NCI-H2081 treated with DMSO at 0.1 percent for 48 hours (cell line): ENCODE data around the gene ZNF415.
"Not testable (repeated sequence)": the region's sequence is repeated elsewhere in the genome, so short reads cannot be mapped to it uniquely, and the experiment has no call there.

ENCODE experiments used
- DNase-seq: peaks from one replicate; lab custom pipeline; 2025; lab: John Stamatoyannopoulos, UW

Gene ZNF415

DNA sequence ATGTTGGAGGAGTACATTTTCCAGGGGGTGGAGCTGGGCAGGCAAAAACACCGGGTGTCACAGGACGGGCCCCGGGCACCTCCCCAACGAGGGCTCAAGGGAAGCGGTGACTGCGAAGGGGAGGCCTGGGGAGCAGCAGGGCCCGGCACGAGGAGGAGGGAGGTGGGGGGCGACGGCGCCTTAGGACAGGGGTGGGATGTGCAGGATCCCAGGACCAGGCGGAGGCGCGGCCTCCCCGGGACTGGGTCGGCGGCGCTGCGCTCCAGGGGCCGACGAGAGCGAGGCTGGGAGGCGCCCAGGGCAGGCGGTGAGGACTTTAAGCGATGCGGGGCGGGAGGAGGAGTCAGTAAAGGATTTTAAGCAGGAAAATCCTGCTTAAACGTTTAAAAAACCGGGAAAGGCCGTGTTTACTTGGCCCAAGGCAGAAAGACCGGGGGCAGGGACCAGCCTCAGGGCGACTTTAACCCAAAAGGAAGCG is 29.9 kb downstream of the ZNF415 start:
- DNase-seq = no peak

DNA sequence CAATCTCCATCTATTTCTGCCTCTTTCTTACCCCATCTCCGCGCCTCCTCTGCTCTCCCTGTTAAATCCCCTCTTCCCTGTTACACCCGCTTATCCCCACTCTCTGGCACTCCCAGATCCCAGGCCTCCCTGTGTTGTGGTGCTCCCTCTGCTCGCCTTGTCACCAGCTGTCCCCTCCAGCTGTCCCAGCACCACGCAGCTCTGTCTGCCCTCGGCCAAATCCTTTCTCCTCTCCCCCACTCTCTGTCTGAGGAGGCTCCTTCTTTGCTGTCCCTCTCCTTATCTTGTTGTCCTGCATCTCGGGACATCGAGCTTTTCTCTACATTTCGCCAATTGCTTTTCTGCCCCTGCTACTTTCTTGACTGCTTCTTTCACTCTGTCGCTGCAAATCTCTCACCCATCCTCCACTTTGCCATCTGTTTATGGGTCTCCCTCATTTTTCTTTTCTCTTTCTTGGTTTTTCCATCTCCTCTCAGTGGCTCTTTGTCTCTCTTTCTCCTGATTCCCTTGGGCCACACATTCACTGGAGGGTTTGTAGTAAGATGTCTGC is 30.4 kb downstream of the ZNF415 start:
- DNase-seq = no peak

DNA sequence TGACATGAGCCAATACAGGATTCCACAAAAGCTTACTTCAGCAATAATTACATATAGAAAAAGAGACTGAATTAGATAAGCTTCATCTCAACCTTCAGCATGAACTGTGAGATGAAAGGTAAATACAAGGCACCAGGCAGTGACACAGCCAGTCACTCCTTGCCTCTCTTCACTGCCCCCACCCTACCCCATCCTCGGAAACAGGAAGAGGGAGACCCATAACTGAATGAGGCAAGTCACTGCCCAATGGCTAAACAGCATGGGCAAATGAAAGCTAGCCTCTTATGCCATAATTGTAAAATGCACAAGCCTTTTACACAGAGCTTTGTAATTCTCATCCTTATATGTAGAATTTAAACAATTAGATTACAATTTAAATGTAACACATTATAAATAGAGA is 31.2 kb downstream of the ZNF415 start:
- no peak for DNase-seq

DNA sequence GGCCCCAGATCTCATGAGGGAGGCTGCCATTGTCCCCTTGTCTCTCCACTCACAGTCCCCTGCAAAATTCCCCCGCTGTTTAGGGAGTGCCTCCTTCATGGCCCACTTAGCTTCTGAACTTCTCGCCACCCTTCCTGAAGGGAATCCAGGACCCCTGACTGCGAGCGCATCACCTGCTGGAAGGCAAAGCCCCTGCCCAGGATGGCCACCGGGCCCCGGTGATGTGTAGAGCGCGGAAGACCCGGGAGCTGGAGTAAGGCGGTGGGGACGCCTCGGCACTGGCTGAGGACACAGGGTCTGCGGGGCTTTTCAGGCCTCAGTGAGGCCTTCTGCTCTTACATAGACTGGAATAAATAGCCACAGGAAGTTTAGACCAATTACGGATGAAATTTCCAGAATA is 34.1 kb downstream of the ZNF415 start:
- DNase-seq = not testable (repeated sequence)

DNA sequence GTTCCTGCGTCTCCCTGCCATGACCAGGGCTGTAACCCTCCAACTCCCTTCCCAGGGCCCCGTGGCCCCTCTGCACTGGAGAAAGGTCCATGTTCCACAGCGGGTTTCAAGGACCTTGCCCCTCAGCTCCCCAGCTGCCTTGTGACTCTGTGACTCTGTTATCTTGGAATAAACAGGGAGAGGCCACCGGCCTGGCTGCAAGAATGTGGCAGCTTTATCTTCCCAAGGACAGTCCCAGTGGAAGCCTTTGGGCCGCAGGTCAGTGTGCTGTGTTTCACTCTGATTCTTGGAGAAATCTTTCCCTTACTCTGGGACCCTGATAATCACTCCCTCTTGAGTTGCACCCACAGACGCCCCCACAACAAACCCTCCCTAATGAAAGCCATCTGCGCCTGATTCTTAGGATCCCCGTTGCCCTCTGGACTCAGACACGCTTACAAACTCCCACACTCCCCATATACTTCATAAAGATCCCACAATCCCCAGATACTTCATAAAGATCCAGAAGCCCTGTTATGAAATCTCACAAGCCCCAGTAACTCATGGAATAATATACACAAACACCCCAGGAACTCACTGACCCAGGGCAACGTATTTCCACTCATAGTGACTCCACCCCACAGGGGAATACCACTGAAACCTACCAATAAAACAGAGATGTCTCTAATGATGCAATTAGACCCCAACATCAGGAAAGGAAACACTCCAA is 35.6 kb downstream of the ZNF415 start:
- not testable (repeated sequence) for DNase-seq

DNA sequence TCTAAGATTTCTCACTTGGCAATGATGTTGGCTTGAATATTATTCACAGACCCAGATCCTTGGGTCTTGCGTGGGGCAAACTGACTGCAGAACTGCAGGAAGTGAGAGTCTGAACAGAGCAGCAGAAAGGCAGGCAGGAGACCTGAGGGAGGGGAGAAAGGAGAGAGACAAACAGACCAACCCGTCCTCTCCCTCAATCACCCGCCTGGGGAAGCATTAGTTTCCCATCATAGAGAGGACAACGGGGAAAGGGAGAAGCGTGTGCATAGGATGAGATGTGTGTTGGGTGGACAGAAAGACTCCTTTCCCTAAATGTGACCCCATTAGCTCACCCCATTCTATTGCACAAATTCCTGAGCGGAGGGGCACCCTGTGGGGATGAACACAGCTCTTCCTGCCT is 36.1 kb downstream of the ZNF415 start:
- DNase-seq = not testable (repeated sequence)

DNA sequence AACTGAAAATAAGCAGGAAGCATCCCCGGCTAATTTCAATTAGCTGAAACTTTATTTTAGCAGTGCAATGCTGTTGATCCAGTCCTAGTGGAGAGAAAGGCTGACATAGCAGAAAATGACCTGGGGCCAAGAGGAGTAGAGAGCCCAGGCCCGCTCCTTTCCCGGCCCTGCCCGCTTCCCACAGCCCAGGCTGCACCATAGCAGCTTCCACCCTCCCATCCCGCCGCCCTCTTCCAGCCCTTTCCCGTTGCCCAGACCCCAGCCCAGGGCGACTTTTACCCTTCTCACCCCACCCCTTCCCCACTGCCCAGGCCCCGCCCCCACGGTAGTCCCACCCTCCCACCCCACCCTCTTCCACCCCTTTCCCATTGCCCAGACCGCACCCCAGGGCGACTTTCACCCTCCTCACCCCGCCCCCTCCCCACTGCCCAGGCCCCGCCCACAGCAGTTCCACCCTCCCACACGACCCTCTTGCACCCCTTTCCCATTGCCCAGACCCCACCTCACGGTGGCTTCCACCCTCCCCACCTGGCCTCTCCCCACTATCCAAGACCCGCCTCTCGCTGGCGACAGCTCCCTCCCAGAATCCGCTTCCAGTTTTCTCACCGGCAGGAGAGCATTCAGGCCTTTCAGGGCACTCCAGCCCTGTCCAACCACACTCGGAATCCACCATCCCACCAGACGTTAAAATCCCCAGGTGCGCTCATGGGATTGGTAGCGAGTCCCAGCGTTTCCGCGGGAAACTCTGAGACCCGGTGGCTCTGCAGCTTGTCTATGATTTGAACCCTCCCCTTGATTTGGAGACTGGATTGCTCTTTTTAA is 37.7 kb downstream of the ZNF415 start:
- no peak for DNase-seq

DNA sequence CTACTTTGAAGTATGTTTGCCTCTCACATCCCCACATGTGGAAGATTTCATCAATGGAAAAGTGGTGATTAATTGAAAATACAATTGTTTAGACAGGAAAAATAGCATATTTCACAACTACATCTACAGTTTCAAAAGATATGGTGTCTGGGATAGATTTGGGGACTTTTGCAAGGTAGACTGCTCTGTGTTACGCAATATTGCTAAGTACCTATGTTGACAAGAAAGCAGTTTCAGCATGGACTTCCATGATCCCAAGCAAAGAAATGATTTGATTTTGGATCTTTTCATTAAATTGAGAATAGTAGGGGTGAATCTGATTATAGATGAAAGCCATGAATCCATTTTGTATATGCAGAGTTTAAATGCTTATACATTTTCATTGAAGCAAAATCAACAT is 40.0 kb downstream of the ZNF415 start:
- DNase-seq = no peak

DNA sequence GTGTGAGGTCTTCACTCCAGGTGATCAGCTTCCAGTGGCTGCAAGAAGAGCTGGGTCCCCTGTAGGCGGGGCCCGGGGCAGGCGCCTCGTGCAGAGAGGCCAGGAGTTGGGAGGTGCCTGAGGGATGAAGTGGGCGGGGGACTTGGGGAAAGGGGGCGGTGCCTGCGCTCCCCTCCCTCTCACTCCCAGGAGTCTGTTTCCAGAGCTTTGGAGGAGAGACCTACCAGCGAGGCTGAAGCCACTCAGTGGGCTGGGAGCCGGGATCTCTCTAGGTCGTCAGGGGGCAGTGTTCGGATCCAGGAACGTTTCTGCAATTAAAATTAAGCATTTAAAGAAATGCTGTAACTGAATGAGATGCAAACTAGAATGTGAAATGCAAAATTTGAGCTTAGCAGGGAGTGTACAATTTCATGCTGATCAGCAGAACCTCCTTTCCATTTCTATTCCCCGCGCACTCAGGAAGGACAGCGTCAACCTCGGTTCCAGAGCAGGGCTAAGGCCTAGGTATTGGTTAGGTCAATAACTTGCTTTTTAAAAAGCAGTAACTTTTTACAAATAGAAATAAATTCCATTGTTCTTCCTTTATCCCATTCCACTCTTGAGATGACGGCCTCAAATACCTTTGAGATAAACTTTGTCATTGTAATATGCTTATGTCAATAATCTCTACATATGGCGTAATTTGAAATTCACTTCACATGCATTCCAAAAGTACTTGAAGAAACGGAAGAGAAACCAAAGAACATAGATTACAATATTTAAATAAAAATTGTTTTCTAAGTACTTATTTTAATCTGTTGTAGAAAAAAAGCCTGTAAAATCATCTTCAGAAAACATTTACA is 41.1 kb downstream of the ZNF415 start:
- DNase-seq = no peak

DNA sequence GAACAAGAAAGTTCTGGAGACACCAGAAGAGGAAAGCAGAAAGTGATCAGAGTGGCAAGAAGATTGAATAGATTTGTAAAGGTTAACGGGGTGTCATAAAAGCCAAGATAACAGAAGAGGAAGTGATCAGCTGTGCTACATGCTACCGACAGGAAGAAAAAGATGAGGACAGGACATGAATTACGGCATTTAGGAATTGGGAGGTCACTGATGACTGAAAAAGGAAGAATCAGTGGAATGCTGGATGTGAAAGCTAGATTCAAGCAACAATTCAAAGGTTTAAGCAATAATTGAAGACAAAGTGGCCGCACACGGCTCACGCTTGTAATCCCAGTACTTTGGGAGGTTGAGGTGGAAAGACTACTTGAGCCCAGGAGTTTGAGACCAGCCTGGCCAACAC is 44.6 kb downstream of the ZNF415 start:
- no peak for DNase-seq

DNA sequence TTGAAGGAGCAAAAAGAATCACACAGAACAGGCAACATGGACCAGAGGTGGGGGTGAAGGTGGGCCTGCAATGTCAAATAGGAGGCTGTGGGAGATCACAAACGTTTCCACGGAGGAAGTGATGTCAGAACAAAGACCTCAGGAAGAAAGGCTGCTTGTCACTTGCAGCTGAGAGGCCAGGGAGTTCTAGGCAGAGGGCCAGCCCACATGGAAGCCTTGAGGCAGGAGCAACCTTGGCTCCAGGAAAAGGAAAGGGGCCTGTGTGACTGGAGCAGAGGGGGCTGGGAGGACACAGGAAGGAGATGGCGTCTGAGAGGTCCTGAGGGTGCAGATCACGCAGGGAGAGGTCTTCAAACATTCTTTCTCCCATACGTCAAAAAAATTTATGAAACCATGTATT is 45.8 kb downstream of the ZNF415 start:
- DNase-seq = no peak

DNA sequence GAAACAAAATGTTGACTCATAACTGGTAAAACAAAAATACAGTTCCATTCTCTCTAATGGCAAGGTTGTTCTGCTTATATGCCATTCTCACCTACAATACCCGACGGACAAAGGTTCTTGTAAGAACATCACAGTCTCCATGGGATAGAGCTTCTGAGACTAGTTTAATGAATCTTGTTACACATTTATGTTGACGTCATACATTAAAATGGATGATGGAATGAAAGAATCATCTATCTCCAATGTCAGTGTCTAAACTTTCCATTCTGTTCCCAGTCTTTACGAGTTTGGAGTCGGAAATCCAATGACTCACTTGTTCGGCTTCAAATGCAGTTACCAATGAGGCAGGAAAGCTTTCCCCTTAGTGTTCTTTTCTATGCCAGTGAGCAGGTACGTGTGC is 47.2 kb downstream of the ZNF415 start:
- DNase-seq = no peak

DNA sequence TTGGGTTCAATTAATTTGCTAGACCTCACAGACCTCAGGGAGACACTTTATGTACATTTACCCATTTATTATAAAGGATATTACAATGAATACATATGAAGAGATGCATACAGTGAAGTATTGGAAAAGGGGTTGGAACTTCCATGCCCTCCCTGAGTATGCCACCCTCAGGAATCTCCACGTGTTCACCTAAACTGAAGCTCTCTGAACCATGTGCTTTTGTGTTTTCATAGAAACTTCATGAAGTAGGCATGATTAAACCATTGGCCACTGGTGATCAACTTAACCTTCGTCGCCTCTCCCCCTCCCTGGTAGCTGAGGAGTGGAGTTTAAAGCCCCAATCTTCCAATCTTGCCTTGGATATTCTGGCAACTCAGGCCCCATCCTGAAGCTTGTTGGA is 49.8 kb downstream of the ZNF415 start:
- no peak for DNase-seq

DNA sequence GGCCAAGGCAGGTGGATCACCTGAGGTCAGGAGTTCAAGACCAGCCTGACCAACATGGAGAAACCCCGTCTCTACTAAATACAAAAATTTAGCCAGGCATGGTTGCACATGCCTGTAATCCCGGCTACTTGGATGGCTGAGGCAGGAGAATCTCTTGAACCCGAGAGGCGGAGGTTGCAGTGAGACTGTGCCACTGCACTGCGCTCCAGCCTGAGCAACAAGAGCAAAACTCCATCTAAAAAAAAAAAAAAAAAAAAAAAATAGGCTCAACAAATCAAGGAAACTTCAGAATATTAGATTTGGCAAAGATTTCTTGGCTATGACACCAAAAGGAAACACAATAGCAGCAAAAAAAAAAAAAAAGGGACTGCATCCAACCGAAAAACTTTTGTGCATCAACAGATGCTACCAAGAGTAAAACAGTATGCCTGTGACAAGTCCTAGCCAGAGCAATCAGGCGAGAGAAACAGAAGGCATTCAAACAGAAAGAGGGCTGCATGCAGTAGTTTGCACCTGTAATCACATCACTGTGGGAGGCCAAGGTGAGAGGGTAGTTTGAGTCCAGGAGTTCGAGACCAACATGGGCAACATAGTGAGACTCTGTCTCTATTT is 53.3 kb downstream of the ZNF415 start:
- DNase-seq = no peak

DNA sequence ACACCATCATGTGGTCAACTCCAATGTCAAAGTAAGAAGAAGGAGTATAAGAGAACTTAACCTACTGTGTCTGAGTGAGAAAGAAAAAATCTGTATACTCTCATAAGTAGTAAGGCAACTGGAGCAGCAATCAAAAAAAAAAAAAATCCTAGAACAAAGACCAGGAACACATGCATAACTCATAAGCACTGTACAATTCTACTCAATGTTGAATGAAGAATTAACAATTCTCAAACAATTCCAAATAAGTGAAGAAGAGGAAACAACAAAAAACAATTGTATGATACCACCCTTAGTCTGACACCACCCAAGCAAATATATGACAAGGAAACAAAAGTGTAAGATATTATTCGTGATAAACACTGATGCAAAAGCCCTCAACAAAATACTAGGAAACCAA is 54.0 kb downstream of the ZNF415 start:
- no peak for DNase-seq

DNA sequence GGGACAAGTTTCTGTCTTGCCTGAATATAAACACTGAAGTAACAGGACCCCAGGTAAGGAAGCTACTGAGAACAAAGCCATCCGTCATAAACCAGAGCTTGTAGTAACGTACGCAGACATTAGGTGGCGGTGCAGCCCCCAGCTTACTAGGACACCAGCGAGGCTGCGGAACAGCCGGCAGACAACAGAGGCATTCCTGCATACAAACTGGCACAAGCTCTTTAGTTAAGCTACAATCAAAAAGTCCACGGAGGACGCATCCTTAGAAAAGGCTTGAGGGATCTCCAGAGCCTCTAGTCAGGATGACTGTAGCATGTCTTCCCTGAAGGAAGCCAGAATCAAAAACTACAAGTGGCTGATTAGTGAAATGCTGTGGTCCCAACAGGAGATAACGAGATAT is 55.7 kb downstream of the ZNF415 start:
- no peak for DNase-seq

DNA sequence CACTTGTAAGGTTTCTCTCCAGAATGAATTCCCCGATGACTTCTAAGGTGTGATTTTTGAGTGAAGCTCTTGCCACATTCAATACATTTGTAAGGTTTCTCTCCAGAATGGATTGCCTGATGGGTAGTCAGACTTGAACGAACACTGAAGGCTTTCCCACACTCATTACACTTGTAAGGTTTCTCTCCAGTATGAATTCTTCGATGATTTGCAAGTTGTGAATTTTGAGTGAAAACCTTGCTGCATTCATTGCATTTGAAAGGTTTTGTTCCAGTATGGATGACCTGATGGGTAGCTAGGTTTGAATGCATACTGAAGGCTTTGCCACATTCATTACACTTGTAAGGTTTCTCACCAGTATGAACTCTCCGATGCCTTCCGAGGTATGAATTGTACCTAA is 63.9 kb downstream of the ZNF415 start:
- DNase-seq = no peak

DNA sequence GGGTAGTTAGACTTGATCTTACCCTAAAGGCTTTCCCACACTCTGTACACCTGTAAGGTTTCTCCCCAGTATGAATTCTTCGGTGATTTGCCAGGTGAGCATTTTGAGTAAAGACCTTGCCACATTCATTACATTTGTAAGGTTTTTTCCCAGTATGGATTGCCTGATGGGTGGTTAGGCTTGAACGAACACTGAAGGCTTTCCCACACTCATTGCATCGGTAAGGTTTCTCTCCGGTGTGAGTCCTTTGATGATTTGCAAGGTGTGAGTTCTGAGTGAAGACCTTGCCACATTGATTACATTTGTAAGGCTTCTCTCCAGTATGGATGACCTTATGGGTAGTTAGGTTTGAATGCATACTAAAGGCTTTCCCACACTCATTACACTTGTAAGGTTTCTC is 64.5 kb downstream of the ZNF415 start:
- no peak for DNase-seq

DNA sequence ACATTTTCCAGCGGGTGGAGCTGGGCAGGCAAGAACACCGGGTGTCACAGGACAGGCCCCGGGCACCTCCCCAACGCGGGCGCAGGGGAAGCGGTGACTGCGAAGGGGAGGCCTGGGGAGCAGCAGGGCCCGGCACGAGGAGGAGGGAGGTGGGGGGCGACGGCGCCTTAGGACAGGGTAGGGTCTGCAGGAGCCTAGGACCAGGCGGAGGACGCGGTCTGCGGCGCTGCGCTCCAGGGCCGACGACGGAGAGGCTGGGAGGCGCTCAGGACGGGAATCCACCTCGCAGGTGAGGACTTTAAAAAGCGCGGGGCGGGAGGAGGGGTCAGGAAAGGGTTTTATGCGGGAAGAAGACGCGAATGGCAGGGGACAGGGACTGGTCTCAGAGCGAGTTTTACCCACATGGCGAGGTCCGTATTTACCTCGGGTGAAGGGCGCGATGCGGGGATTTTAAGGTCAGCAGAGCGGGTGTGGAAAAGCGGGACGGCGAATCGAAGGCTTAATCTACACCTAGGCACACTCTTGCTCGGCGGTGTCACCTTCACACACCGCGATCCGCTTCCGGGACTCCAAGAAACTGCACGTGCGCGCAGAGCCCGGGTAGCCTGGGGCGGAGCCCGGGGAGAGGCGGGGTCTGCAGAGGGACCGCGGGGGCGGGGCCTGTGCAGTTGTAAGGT is 74.7 kb downstream of the ZNF415 start:
- no peak for DNase-seq
